WI38 (cell line): ENCODE results near the gene ALK.

ENCODE experiments used
- H3K4me3 ChIP-seq: 2 replicates; pipeline ENCODE4 v1.5.1; 2011; ENCODE audit warnings: low read depth, mild to moderate bottlenecking, control low read depth, low read length
- TF ChIP-seq, protein P1 (sequence below): IDR thresholded peaks from 2 replicates; pipeline ENCODE4 v1.5.1; 2012; ENCODE audit warnings: low read depth, mild to moderate bottlenecking, control low read depth, low read length

ALK gene

DNA sequence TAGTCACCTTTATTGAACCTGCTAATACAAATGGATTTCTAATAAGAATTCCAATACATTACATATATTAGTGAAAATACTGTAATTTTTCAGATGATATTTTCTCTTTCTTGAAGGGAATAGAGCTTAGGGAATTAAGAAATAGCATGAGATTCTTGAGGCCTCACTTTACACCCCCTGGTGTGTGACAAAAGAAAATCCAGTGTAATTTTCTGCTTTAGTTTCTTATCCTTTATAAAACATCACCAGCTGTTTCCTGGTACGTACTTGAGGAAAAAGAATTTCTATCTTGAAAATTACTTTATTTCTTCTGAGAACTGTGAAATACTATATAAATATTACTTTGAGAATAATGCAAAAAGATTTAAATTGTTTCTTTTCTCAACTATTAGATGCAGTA lies 734.6 kb downstream of the ALK start:
- H3K4me3 ChIP-seq = no peak overlapping the region
- TF ChIP-seq, protein P1, sequence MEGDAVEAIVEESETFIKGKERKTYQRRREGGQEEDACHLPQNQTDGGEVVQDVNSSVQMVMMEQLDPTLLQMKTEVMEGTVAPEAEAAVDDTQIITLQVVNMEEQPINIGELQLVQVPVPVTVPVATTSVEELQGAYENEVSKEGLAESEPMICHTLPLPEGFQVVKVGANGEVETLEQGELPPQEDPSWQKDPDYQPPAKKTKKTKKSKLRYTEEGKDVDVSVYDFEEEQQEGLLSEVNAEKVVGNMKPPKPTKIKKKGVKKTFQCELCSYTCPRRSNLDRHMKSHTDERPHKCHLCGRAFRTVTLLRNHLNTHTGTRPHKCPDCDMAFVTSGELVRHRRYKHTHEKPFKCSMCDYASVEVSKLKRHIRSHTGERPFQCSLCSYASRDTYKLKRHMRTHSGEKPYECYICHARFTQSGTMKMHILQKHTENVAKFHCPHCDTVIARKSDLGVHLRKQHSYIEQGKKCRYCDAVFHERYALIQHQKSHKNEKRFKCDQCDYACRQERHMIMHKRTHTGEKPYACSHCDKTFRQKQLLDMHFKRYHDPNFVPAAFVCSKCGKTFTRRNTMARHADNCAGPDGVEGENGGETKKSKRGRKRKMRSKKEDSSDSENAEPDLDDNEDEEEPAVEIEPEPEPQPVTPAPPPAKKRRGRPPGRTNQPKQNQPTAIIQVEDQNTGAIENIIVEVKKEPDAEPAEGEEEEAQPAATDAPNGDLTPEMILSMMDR = no peak

DNA sequence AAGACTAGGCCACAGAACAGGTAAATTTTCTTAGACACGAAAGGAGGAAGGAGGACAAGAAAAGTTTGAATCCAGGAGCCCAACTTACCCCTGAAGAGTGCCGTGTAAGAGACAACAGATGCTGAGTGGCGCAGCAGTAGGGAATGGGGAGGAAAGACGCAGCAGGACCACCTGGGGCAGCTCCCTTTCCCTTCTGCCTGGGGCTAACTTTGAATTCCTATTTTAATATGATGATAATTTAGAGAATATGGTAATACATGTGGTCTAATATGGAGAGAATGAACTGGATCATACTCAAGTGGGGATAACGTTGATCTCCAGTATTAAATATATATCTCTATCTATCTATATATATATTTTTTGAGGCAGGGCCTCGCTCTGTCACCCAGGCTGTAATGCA lies 736.9 kb downstream of the ALK start:
- no peak overlapping the region for H3K4me3 ChIP-seq
- TF ChIP-seq, protein P1 = no peak

GRCh38 chr2:29182920-29183319 lies 738.5 kb downstream of the ALK start:
- TF ChIP-seq, protein P1 = no peak

GRCh38 chr2:29182334-29182733 lies 739.1 kb downstream of the ALK start:
- H3K4me3 ChIP-seq = no peak overlapping the region
- TF ChIP-seq, protein P1 = no peak

More at GRCh38 chr2:29182920-29183319, 738.5 kb downstream of the ALK start:
- H3K4me3 ChIP-seq = no peak overlapping the region

DNA sequence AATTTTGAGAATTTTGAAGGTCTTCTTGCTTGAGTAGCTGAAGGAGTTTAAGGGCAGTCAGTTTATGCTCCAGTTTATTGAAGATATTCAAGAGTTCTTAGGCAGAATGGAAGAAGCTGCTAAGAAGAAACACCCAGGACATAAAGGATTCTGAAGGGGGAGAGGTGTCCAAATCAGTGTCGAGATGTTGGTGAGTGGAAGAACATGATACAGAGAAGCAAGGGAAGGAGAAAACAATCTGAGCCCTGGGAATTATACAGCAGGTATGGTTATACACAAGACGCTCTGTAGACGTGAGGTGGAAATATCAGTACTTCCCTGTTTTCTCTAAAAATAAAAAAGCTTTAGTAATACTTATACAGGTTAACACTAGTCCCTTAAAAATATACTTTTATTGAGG lies 746.0 kb downstream of the ALK start:
- H3K4me3 ChIP-seq = no peak overlapping the region
- TF ChIP-seq, protein P1 = no peak

GRCh38 chr2:29174937-29175336 lies 746.4 kb downstream of the ALK start:
- no peak overlapping the region for H3K4me3 ChIP-seq
- TF ChIP-seq, protein P1 = no peak

- TF ChIP-seq, protein P1 = no peak
- H3K4me3 ChIP-seq = no peak overlapping the region
These were observed 754.9 kb downstream of the ALK start for GRCh38 chr2:29166242-29167039.
